SK-N-SH (cell line): ENCODE measurements around the gene ZIC3. TPM values are rescaled to one million over a fixed set of nuclear protein-coding genes. Genes with fewer than 3 reads are reported as not detected.

Experiments used
- polyA plus RNA-seq, 3 experiments: library from polyadenylated mRNA; depleted of rRNA; stranded (reverse); fragments of >200 nt; gene quantifications; 2 replicates each; pipeline ENCODE4 v1.2.3, GENCODE V29; 2012
- small RNA-seq, 7 experiments: library from RNA; depleted of rRNA; stranded (forward); fragments of <200 nt; gene quantifications; one replicate each; pipeline ENCODE3, GENCODE V24; 2012

ZIC3 gene
- polyA plus RNA-seq, 1 of the 3 experiments (the other 2 are of a cell fraction) = not detected

Small RNA genes within 50 kb of the gene (small RNA-seq; reads per million reads assigned to genes)
- 0 reads per million in 7 experiments for gene RN7SL325P
